CD4-positive, alpha-beta T cell treated with Interferon alpha-2 for 1 hour (primary cell): Measurements from ENCODE around the gene EIF4G1.
"Not testable (repeated sequence)": the region's sequence is repeated elsewhere in the genome, so short reads cannot be mapped to it uniquely, and the experiment has no call there.

Experiments
- DNase-seq, 2 donors: peaks; one replicate each; pipeline ENCODE4 v3.0.0-alpha.2; 2020 to 2022

Gene EIF4G1

GRCh38 chr3:184335291-184335660, 20.9 kb downstream of the EIF4G1 start:
- DNase-seq: no peak

- DNase-seq: peak; percentile 86 to 92
Measured at GRCh38 chr3:184335661-184336546, 21.5 kb downstream of the EIF4G1 start.

- DNase-seq: no peak
Measured at GRCh38 chr3:184336547-184337398, 22.4 kb downstream of the EIF4G1 start.

- DNase-seq: no peak
Measured at GRCh38 chr3:184337399-184337714, 23.0 kb downstream of the EIF4G1 start, which contains the start of gene FAM131A. TSS of gene FAM131A (plus strand) at chr3:184337600. CDS start at chr3:184337631, 31 bp downstream.

- DNase-seq: no peak
Measured at GRCh38 chr3:184337981-184338380, 23.6 kb downstream of the EIF4G1 start.

- peak in 1 of 2 donors; percentile 35 for DNase-seq
Measured at GRCh38 chr3:184338511-184338945, 24.1 kb downstream of the EIF4G1 start.

GRCh38 chr3:184339001-184339400, 24.6 kb downstream of the EIF4G1 start:
- DNase-seq: no peak

GRCh38 chr3:184339451-184340135, 25.2 kb downstream of the EIF4G1 start:
- not testable (repeated sequence) for DNase-seq

- no peak for DNase-seq
Measured at GRCh38 chr3:184341925-184342324, 27.5 kb downstream of the EIF4G1 start.

GRCh38 chr3:184343200-184343876, 28.9 kb downstream of the EIF4G1 start:
- no peak for DNase-seq

GRCh38 chr3:184344579-184345316, 30.3 kb downstream of the EIF4G1 start:
- DNase-seq: no peak

GRCh38 chr3:184345317-184346144, 31.1 kb downstream of the EIF4G1 start:
- DNase-seq: no peak

- no peak for DNase-seq
Measured at GRCh38 chr3:184346480-184347190, 32.2 kb downstream of the EIF4G1 start.

GRCh38 chr3:184347321-184348056, 33.1 kb downstream of the EIF4G1 start:
- no peak for DNase-seq

GRCh38 chr3:184348057-184348382, 33.6 kb downstream of the EIF4G1 start:
- DNase-seq: no peak

- no peak for DNase-seq
Measured at GRCh38 chr3:184349563-184350470, 35.4 kb downstream of the EIF4G1 start.

- DNase-seq: no peak
Measured at GRCh38 chr3:184350618-184351017, 36.2 kb downstream of the EIF4G1 start.

GRCh38 chr3:184351511-184352148, 37.2 kb downstream of the EIF4G1 start:
- DNase-seq: no peak
